Measurements from ENCODE around the gene SH3BP2. TPM values are rescaled to one million over a fixed set of nuclear protein-coding genes. Genes with fewer than 3 reads are reported as not detected.

The SH3BP2 gene
- polyA plus RNA-seq, 4 donors: 20.8 to 58.7 (median 41.4) TPM

- DNase-seq (ENCODE audit: low read depth in 4 of 4, low spot score in 2 of 4): no peak
These were observed 76.1 kb downstream of the SH3BP2 start for GRCh38 chr4:2868877-2869487.

- no peak for DNase-seq (ENCODE audit: low read depth in 4 of 4, low spot score in 2 of 4)
These were observed 76.8 kb downstream of the SH3BP2 start for GRCh38 chr4:2869659-2870058.

DNA sequence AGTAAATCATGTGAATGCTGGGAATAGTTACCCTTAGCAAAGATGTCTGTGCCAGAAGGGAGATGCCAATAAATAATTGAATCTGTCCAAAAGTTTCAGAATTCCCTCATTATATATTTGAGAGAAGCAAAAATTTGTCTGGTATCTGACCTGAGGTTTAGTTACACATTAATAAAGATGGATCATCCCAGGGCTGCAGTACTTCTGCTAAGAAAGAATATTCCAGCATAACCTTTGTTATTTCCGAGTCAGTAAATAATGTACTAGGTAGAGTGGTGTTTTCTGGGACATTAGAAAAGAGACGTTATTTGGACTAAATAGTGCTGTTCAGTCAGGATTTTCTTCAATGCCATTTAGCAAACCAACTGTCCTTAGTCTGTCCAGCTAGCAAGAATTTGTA is 77.2 kb downstream of the SH3BP2 start:
- DNase-seq (ENCODE audit: low read depth in 4 of 4, low spot score in 2 of 4): no peak

DNA sequence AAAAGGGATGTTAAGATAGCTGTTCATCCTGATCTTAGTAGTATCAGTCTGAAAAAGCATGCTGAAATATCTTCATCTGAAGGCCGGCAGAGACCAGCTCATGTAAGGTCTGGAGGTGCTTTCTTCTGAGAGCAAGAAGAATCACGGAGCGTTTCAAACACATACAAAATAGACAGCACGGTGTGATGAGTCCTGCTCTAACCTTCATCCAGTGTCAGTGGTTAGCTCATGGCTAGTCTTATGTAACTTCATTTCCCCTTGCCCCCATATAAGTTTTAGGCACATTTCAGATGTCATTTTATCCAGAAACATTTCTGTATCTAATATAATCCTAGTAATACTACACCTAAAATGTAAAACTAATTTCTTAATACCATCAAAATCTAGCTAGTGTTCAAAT is 78.6 kb downstream of the SH3BP2 start:
- no peak for DNase-seq (ENCODE audit: low read depth in 4 of 4, low spot score in 2 of 4)

- DNase-seq (ENCODE audit: low read depth in 4 of 4, low spot score in 2 of 4): no peak
These were observed 79.0 kb downstream of the SH3BP2 start for GRCh38 chr4:2871911-2872310.

GRCh38 chr4:2873329-2873728 is 80.4 kb downstream of the SH3BP2 start:
- DNase-seq (ENCODE audit: low read depth in 4 of 4, low spot score in 2 of 4): no peak

DNA sequence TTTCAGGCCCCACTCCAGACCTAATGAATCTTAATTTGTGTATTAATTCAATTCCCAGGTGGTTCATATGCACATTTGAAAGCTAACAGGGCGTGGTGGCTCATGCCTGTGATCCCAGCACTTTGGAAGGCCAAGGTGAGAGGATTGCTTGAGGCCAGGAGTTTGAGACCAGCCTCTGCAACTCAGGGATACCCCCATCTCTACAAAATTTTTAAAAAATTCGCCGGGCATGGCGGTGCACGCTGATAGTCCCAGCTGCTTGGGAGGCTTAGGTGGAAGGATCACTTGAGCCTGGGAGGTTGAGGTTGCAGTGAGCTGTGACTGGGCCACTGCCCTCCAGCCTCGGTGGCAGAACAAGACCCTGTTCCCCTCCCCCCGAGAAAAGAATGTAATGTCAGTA is 82.0 kb downstream of the SH3BP2 start:
- DNase-seq (ENCODE audit: low read depth in 4 of 4, low spot score in 2 of 4): no peak

GRCh38 chr4:2875556-2875955 is 82.7 kb downstream of the SH3BP2 start:
- no peak for DNase-seq (ENCODE audit: low read depth in 4 of 4, low spot score in 2 of 4)

DNA sequence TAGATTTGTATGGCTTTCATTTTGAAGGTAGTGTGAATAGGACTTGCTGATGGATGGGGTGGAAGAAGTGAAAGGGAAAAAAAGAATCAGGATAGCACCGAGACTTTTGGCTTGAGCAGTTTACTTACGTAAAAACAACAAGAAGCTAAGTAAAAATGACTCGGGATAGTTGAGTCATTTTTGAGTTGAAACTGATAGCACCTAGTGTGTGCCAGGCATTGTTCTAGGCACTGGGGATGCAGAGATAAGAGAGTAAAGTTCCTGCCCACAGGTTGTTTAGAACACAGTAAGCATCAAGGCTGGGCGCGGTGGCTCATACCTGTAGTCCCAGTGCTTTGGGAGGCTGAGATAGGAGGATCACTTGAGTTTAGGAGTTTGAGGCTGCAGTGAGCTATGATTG is 85.5 kb downstream of the SH3BP2 start:
- DNase-seq (ENCODE audit: low read depth in 4 of 4, low spot score in 2 of 4): no peak

GRCh38 chr4:2879026-2879425 is 86.1 kb downstream of the SH3BP2 start:
- DNase-seq (ENCODE audit: low read depth in 4 of 4, low spot score in 2 of 4): no peak

- no peak for DNase-seq (ENCODE audit: low read depth in 4 of 4, low spot score in 2 of 4)
These were observed 88.5 kb downstream of the SH3BP2 start for GRCh38 chr4:2881431-2881830.

- no peak for DNase-seq (ENCODE audit: low read depth in 4 of 4, low spot score in 2 of 4)
These were observed 89.5 kb downstream of the SH3BP2 start for GRCh38 chr4:2882341-2882740.

GRCh38 chr4:2886161-2886560 is 93.3 kb downstream of the SH3BP2 start:
- DNase-seq (ENCODE audit: low read depth in 4 of 4, low spot score in 2 of 4): no peak

DNA sequence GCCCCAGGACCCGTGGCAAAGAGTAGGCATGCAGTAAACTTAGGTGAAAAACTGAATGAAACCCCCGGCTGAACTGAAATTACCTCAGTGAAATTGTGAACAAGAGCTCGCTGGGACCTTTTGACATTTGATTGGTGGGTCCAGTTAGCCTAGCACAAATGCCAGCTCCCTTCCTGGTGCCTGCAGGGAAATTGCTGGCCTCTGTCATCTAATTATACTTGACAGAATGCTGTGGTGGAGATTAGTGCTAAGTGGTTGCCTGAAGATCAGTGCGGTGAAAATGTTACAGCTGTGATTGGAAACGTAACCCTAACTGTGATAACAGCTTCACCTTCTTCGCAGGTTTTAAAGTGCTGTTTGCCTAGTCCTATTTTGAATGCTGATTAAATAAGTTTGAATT is 93.7 kb downstream of the SH3BP2 start:
- DNase-seq (ENCODE audit: low read depth in 4 of 4, low spot score in 2 of 4): no peak

DNA sequence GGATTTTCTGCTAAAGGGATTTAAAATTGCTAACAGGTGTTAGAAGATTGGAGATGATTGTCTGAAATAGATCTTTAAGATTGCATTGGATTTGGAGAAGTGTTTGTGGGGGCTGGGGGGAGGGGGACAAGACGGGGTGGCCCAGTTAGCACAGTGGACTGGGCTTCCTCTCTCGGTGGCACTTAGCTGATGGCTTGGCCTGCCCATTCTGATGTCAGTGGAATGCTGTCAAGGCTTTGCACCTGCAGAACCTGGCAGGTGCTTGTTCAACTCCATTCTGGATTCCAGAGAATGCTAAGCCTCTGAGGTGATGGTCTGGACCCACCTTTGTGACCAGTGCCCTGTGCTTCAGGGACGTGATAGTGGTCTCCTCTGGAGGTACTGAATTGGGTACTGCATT is 94.5 kb downstream of the SH3BP2 start:
- no peak for DNase-seq (ENCODE audit: low read depth in 4 of 4, low spot score in 2 of 4)

GRCh38 chr4:2888886-2889285 is 96.0 kb downstream of the SH3BP2 start:
- DNase-seq (ENCODE audit: low read depth in 4 of 4, low spot score in 2 of 4): no peak

Other genes with a start within 250 kb of the SH3BP2 start
- 10 to 100 TPM; 15.5 to 24.2 (median 22.2) TPM for gene TNIP2, start 36.7 kb upstream of the SH3BP2 start, polyA plus RNA-seq (ENCODE audit: insufficient read length in 4 of 4)
- 100 to 1,000 TPM; 233 to 278 (median 262) TPM for gene ADD1, start 50.8 kb downstream of the SH3BP2 start, polyA plus RNA-seq (ENCODE audit: insufficient read length in 4 of 4)
- gene NOP14, start 170.3 kb downstream of the SH3BP2 start, polyA plus RNA-seq (ENCODE audit: insufficient read length in 4 of 4): 10 to 100 TPM; 28.6 to 31.9 (median 29.3) TPM
- gene GRK4, start 170.5 kb downstream of the SH3BP2 start, polyA plus RNA-seq (ENCODE audit: insufficient read length in 4 of 4): 10 to 100 TPM in 1 of 4 donors, 1 to 10 TPM in 3; 7.6 to 12.1 (median 8.9) TPM